TTC549 (cell line): ENCODE results near the gene ZNF792.
"Not testable (repeated sequence)": the region's sequence is repeated elsewhere in the genome, so short reads cannot be mapped to it uniquely, and the experiment has no call there.

Source experiments
- FAIRE-seq: peaks from 2 replicates; lab custom pipeline; 2012; peaks lifted over from hg19 to GRCh38; lab: Jason Lieb, UNC

Gene ZNF792

DNA sequence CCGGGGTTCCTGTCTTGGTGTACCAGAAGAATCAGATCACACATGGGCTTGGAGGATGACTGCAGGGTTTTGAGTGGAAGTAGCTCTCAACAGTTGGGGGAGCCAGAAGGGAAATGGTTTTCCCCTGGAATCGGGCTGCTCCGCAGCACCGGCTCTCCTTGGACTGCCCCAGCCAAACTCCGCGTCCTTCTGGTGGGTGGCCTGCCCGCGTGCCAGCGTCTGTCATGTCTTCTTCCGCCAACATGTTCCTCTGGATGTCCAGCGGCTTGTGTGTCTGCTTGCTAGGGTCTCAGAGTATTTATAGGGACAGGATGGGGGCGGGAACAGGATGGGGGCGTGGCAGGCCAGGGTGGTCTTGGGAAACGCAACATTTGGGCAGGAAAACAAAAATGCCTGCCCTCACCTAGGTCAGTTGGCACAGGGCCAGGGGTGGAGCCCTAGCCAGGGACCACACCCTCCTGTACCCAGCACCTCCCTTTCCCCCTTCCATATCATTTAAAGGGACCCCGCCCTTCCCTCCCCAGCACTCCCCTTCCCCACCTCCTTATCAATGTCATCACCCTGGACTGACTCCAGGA lies 38.7 kb downstream of the ZNF792 start:
- FAIRE-seq, result no peak

DNA sequence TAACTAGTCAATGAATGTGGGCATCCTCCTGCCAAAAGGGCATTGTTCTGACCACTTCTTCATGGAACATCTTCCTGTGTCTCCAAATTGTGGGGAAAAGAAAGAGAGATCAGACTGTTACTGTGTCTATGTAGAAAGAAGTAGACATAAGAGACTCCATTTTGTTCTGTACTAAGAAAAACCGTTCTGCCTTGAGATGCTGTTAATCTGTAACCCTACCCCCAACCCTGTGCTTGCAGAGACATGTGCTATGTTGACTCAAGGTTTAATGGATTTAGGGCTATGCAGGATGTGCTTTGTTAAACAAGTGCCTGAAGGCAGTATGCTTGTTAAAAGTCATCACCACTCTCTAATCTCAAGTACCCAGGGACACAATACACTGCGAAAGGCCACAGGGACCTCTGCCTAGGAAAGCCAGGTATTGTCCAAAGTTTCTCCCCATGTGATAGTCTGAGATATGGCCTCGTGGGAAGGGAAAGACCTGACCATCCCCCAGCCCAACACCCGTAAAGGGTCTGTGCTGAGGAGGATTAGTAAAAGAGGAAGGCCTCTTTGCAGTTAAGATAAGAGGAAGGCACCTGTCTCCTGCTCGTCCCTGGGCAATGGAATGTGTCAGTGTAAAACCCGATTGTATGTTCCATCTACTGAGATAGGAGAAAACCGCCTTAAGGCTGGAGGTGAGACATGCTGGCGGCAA lies 43.8 kb downstream of the ZNF792 start:
- not testable (repeated sequence) for FAIRE-seq

DNA sequence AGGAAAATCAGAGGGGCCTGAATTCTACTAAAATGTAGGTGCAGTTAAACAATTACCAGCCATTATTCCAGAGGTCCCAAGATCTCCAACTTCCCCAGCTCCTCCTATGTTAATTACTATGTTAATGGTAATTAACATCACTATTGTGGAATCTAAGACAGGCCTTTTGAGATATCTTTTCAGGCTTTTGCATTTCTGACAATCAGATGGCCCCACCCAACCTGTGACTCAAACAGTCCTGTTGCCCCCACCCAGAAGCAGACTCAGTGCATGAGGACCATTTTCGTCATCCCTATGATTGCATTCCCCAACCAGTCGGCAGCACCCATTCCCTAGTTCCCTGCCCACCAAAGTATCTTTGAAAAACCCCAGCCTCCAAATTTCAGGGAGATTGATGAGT lies 45.8 kb downstream of the ZNF792 start:
- FAIRE-seq, result no peak

DNA sequence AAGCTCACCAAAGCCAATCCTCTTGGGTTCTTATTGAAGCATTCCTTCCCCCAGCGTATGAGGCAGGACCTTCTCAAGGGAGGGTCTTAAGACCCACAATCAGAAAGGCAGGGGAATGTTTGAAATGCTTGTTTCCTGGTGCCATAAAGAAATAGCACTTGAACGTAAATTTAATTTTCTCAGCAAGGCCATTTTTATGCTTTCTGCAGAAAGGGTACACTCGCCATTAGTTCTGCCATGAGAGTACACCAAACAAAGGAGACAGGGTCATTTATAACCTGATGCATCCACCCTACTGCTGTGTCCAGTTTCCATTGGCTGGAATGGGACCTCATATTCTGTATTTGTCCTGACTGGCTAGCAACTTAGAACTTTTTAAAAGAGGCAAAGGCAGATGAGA lies 46.9 kb downstream of the ZNF792 start:
- not testable (repeated sequence) for FAIRE-seq

DNA sequence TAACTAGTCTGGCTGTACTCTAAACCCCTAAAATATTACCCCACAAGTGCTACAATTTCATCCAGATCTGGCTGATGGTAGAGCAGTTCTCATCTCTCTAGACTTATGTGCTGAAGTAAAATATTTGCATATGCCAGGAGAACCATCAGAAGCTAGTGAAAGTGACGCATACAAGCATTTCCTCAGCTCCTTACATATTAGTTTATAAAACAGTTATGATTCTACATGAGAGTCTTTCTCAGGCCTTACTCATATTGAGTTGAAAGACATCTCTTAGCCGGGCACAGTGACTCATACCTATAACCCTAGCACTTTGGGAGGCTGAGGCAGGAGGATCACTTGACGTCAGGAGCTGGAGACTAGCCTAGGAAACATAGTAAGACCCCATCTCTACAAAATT lies 53.3 kb downstream of the ZNF792 start:
- no peak for FAIRE-seq
